GM21447 (cell line): ENCODE data around the gene DUSP2.
A peak's percentile ranks its signal among the peaks of the same experiment; 100 is the strongest.
"Not testable (repeated sequence)": the region's sequence is repeated elsewhere in the genome, so short reads cannot be mapped to it uniquely, and the experiment has no call there.

ENCODE experiments used
- ATAC-seq: cut with Tn5 transposase; IDR thresholded peaks from one replicate; pipeline ENCODE4 v1.9.1; 2021; ENCODE audit not compliant: unreplicated experiment

DUSP2 gene

DNA sequence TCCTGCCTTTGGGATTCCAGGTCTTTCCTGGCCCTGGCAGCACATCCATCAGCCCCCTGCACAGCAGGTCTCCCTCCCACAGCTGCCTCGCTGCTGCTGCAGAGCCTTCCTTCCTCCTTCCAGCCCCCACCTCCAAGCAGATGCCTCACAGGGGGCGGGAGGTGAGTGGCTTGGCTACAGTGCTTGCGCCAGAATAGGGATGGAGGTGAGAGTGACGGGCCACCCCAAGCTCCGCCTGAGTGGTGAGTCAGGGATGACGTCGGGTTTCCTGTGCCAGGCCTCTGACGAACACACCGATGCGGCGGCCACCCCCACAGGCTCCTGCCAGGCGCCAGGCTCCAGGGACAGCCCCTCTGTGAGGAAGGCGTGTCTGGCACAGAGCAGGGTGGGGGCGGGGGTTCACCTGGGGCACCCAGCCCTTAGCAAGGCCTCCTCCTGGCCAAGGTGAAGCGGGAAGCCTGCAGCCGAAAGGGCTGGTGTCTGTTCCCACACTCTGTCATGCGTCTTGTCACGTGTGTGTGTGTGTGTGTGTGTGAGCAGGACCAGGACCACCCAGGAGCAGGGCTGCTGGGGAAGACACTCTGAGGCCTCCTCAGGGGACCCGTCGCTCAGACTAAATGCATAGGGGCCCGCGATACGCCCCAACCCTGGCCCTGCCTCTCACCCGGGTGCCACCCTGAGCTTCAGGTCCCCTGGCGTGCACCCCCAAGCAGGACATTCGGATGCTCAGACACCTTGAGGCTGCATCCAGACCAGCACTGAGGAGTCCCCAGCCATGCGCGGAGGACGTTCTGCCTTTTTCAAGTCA is 3.4 kb upstream of the DUSP2 start:
- peak; percentile 44 for ATAC-seq

DNA sequence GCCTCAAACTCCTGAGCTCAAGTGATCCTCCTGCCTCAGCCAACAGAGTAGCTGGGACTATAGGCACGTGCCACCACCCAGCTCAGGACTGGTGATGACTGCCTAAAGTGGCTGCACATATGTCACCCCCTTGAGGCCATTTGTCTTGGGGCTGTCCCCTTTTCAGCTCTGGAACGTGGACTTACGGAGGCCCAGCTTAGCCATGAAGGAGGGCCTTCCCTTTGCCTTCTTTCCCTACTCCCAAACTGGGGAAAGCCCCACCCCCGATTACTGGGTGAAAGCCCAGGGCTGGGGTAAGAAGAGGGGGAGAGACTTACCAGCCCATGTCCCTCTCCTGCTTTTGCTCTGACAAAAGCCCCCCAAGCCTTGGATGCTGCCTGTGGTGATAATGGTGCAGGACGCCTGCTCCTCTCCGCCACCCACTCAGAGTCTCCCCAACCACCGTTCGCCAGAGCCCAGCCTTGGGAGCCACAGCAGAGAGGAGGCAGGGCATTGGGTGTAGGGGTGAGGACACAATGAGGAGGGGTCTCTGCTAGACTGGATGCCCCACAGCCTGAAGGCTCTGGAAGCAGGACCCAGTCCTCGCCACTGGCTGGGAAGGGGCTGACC is 2.5 kb upstream of the DUSP2 start:
- no peak for ATAC-seq

GRCh38 chr2:96146881-96147592 is 1.8 kb upstream of the DUSP2 start:
- ATAC-seq: no peak

GRCh38 chr2:96146153-96146880 is 1.1 kb upstream of the DUSP2 start:
- peak; percentile 24 for ATAC-seq

GRCh38 chr2:96145848-96146152 is 560 bp upstream of the DUSP2 start:
- ATAC-seq: no peak

- no peak for ATAC-seq
Observed at GRCh38 chr2:96144481-96145035, 682 bp downstream of the DUSP2 start.

- no peak for ATAC-seq
Observed at GRCh38 chr2:96143848-96144480, 1.3 kb downstream of the DUSP2 start.

- ATAC-seq: no peak
Observed at GRCh38 chr2:96143231-96143847, 1.9 kb downstream of the DUSP2 start.

DNA sequence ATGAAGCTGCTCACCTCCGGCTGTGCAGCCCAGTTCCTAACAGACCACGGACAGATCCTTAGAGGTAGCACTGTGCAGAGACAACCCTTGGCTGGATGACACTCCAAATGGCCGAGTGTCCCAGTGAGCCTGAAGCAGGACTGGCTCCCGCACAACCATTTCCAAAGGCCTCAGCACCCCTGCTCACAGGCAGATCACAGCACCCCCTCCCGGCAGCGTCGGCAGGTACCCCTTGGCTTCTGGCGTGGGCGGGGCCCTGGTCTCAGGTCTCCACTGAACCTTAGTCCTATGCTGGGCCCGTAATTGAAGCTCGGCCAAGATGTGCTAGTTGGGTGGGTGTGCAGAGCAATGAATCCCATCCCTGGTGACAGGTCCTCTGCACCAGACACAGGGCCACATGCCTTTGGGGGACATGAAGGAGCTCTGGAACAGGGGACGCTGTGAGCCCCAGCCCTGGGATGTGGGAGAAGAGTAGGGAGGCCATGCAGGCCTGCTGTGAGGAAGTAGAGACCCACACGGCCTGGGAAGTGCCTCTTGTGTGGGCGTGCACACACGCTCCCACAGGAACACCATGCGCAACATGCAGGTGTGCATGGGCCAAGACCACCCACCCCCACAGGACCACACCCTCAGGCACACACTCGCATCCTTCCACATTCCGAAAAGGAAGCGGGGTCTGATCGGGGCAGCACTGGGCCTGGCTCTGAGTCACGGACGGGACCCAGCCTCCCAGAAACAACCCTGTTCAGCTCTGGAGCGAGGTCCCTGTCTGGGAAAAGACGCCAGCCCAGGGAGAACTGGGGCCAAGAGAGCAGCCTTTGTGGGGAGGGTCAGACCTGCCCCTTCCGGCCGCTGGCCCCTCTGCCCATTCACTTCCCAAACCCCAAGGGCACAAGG is 2.8 kb downstream of the DUSP2 start:
- ATAC-seq: no peak

DNA sequence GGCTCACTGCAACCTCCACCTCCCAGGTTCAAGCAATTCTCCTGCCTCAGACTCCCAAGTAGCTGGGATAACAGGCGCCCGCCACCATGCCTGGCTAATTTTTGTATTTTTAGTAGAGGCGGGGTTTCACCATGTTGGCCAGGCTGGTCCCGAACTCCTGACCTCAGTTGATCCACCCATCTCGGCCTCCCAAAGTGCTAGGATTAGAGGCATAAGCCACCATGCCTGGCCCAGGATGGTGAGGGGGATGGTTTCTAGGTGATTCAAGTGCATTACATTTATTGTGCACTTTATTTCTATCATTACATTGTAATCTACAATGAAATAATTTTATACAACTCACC is 3.6 kb downstream of the DUSP2 start:
- not testable (repeated sequence) for ATAC-seq

DNA sequence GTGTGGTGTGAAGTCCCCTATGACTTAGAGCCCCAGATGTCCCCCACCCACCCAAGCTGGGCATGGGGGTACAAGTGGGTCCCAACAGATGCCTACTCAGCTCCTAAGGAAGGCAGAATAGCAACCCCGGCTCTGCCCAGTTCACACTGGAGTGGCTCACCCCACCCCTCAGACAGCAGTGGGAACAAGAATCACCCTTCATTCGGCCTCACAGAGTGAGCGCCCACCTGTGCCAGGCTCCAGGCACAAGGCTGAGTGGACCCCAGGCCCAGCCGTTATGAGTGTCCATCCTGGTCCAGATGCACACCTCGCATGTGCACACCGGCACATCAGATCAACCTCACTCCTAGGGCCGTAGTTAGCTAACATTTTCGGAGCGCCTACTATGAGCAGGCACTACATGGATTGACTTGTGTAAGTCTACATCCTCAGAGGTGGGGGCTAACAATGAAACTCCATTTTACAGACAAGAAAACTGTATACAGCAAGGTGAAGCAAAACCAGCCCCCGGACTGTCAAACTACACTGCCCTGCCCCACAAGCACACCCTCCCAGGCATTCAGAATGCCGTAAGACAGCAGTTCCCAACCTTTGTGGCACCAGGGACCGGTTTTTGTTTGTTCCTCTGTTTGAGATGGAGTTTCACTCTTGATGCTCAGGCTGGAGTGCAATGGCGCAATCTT is 4.2 kb downstream of the DUSP2 start:
- no peak for ATAC-seq

- no peak for ATAC-seq
Observed at GRCh38 chr2:96139181-96139758, 6.0 kb downstream of the DUSP2 start.

- peak; percentile 37 for ATAC-seq
Observed at GRCh38 chr2:96138179-96139145, 6.8 kb downstream of the DUSP2 start, which contains the start of gene ASTL. Gene ASTL, minus strand, starts transcription at chr2:96138502. Its CDS starts 66 bp downstream, at chr2:96138436.

- ATAC-seq: no peak
Observed at GRCh38 chr2:96137321-96138178, 7.7 kb downstream of the DUSP2 start.

- ATAC-seq: no peak
Observed at GRCh38 chr2:96136129-96136720, 9.0 kb downstream of the DUSP2 start.

- no peak for ATAC-seq
Observed at GRCh38 chr2:96135621-96136020, 9.6 kb downstream of the DUSP2 start.
